HEK293T (cell line): Measurements from ENCODE around the gene ELL.

ENCODE experiments used
- CTCF ChIA-PET: fragments of 350-600 bp; formaldehyde crosslinking; extraction: SDS; loops from one replicate; lab custom pipeline; 2021; ENCODE audit warnings: antibody characterized with exemption, inconsistent platforms; lab: Yijun Ruan, JAX
- POLR2A ChIA-PET: fragments of 350-600 bp; formaldehyde crosslinking; extraction: SDS; loops from one replicate; lab custom pipeline; 2020; ENCODE audit warnings: antibody characterized with exemption, inconsistent platforms; lab: Yijun Ruan, JAX
- DNase-seq: peaks from one replicate; pipeline ENCODE4 v3.0.0; 2012; ENCODE audit warnings: mixed read lengths; ENCODE audit errors: extremely low spot score
- ARNT ChIP-seq: fragments of 450-650 bp; IDR thresholded peaks from 2 replicates; pipeline ENCODE4 v1.6.1; 2017; ENCODE audit warnings: mild to moderate bottlenecking
- BHLHE40 ChIP-seq: fragments of 450-650 bp; IDR thresholded peaks from 2 replicates; pipeline ENCODE4 v1.6.1; 2016; ENCODE audit warnings: mild to moderate bottlenecking, moderate library complexity, borderline replicate concordance
- CTBP1 ChIP-seq: fragments of 450-650 bp; IDR thresholded peaks from 2 replicates; pipeline ENCODE4 v1.6.1; 2016; ENCODE audit warnings: borderline replicate concordance
- ELF4 ChIP-seq: fragments of 450-650 bp; IDR thresholded peaks from 2 replicates; pipeline ENCODE4 v1.6.1; 2017; ENCODE audit warnings: antibody characterized with exemption
- FOXA1 ChIP-seq: fragments of 450-650 bp; IDR thresholded peaks from 2 replicates; pipeline ENCODE4 v1.6.1; 2016; ENCODE audit warnings: mild to moderate bottlenecking
- FOXK2 ChIP-seq: fragments of 450-650 bp; IDR thresholded peaks from 2 replicates; pipeline ENCODE4 v1.6.1; 2016; ENCODE audit warnings: mild to moderate bottlenecking
- FOXM1 ChIP-seq: fragments of 450-650 bp; IDR thresholded peaks from 2 replicates; pipeline ENCODE4 v1.6.1; 2017; ENCODE audit warnings: mild to moderate bottlenecking, borderline replicate concordance
- HDGF ChIP-seq: fragments of 450-650 bp; IDR thresholded peaks from 2 replicates; pipeline ENCODE4 v1.6.1; 2017; ENCODE audit warnings: antibody characterized with exemption, borderline replicate concordance
- L3MBTL2 ChIP-seq: fragments of 450-650 bp; conservative IDR thresholded peaks from 2 replicates; pipeline ENCODE4 v1.6.1; 2016; ENCODE audit warnings: mild to moderate bottlenecking
- LEF1 ChIP-seq: fragments of 450-650 bp; IDR thresholded peaks from 2 replicates; pipeline ENCODE4 v1.6.1; 2017; ENCODE audit warnings: mild to moderate bottlenecking, borderline replicate concordance
- NFRKB ChIP-seq: fragments of 450-650 bp; IDR thresholded peaks from 2 replicates; pipeline ENCODE4 v1.6.1; 2016; ENCODE audit warnings: mild to moderate bottlenecking, moderate library complexity
- PKNOX1 ChIP-seq: fragments of 450-650 bp; IDR thresholded peaks from 2 replicates; pipeline ENCODE4 v1.6.1; 2016
- SP1 ChIP-seq: fragments of 450-650 bp; IDR thresholded peaks from 2 replicates; pipeline ENCODE4 v1.6.1; 2017
- SUZ12 ChIP-seq: fragments of 450-650 bp; IDR thresholded peaks from 2 replicates; pipeline ENCODE4 v1.6.1; 2016; ENCODE audit warnings: mild to moderate bottlenecking
- TARDBP ChIP-seq: fragments of 450-650 bp; IDR thresholded peaks from 2 replicates; pipeline ENCODE4 v1.6.1; 2016
- ZNF384 ChIP-seq: fragments of 450-650 bp; IDR thresholded peaks from 2 replicates; pipeline ENCODE4 v1.6.1; 2016

ELL gene

GRCh38 chr19:18442941-18443340, 78.9 kb downstream of the ELL start:
- ChIA-PET CTCF (interaction anchor here (0.6 to 1.1 kb wide), 2 partner anchors 19 to 841 kb away, joined by 3 read pairs; no protein-coding TSS in a partner anchor), POLR2A (no interaction called here)
- TF ChIP-seq SP1: no peak
- TF ChIP-seq ELF4: no peak
- no peak for TF ChIP-seq FOXM1
- no peak for TF ChIP-seq FOXK2
- TF ChIP-seq PKNOX1: no peak
- no peak for TF ChIP-seq TARDBP
- DNase-seq: no peak

GRCh38 chr19:18441804-18442788, 79.8 kb downstream of the ELL start:
- TF ChIP-seq TARDBP (peak; percentile 44; the same call in 1 of the 2 replicates), HDGF (no peak)
- DNase-seq: no peak
- CTCF ChIA-PET: interaction anchor here (0.6 to 1.1 kb wide), 2 partner anchors 19 to 842 kb away, joined by 3 read pairs; no protein-coding TSS in a partner anchor
- POLR2A ChIA-PET: no interaction called here

- no peak for DNase-seq
- POLR2A ChIA-PET: no interaction called here
- CTCF ChIA-PET: interaction anchor here (0.6 kb wide), 3 partner anchors 16 to 398 kb away, joined by 3 read pairs; no protein-coding TSS in a partner anchor
- TF ChIP-seq ARNT (no peak), SP1 (no peak), ELF4 (no peak), PKNOX1 (no peak), CTBP1 (no peak), ZNF384 (no peak), SUZ12 (no peak), TARDBP (no peak), L3MBTL2 (no peak)
These were observed 80.7 kb downstream of the ELL start for GRCh38 chr19:18440936-18441803.

GRCh38 chr19:18440415-18440877, 81.4 kb downstream of the ELL start:
- DNase-seq: no peak

GRCh38 chr19:18439910-18440237, 82.0 kb downstream of the ELL start:
- CTCF ChIA-PET: no interaction called here
- POLR2A ChIA-PET: no interaction called here

More at GRCh38 chr19:18440415-18440877, 81.4 kb downstream of the ELL start:
- TF ChIP-seq SP1 (no peak), TARDBP (no peak), CTBP1 (no peak), PKNOX1 (no peak), BHLHE40 (no peak), L3MBTL2 (no peak), ELF4 (no peak), FOXM1 (no peak), ARNT (no peak), FOXA1 (no peak), HDGF (no peak), FOXK2 (no peak), ZNF384 (no peak), LEF1 (no peak), SUZ12 (no peak), NFRKB (no peak)
- CTCF ChIA-PET: interaction anchor here (0.6 kb wide), 3 partner anchors 17 to 399 kb away, joined by 3 read pairs; no protein-coding TSS in a partner anchor
- POLR2A ChIA-PET: interaction anchor here (0.5 kb wide), 1 partner anchor 151 kb away, joined by 4 read pairs; no protein-coding TSS in a partner anchor

More at GRCh38 chr19:18439910-18440237, 82.0 kb downstream of the ELL start:
- TF ChIP-seq ELF4 (no peak), L3MBTL2 (no peak), FOXM1 (no peak), TARDBP (no peak), SUZ12 (no peak), NFRKB (no peak), FOXK2 (no peak), CTBP1 (no peak), HDGF (no peak), SP1 (no peak), BHLHE40 (no peak), ARNT (no peak), FOXA1 (no peak), LEF1 (no peak), PKNOX1 (no peak)
- DNase-seq: no peak
